NCI-H524 treated with DMSO at 0.1 percent for 48 hours (cell line): ENCODE data around the gene C1orf50.
"Not testable (repeated sequence)": the region's sequence is repeated elsewhere in the genome, so short reads cannot be mapped to it uniquely, and the experiment has no call there.

Experiments
- DNase-seq: peaks from one replicate; lab custom pipeline; 2025; lab: John Stamatoyannopoulos, UW

C1orf50 gene

GRCh38 chr1:42766741-42767509 lies at the start of gene C1orf50, which contains the start of gene P3H1:
Gene C1orf50 (plus strand): TSS chr1:42767249. CDS start chr1:42767312, 63 bp downstream.
Gene P3H1 (minus strand): TSS chr1:42767028. CDS start chr1:42766971, 57 bp downstream.
- peak; percentile 85 for DNase-seq

GRCh38 chr1:42720868-42721267 lies 46.2 kb upstream of the C1orf50 start:
- DNase-seq = no peak

- DNase-seq = no peak
Observed at GRCh38 chr1:42721926-42722325, 45.1 kb upstream of the C1orf50 start.

- not testable (repeated sequence) for DNase-seq
Observed at GRCh38 chr1:42722403-42722802, 44.6 kb upstream of the C1orf50 start.

GRCh38 chr1:42723511-42723910 lies 43.5 kb upstream of the C1orf50 start:
- no peak for DNase-seq

GRCh38 chr1:42725820-42726219 lies 41.2 kb upstream of the C1orf50 start:
- DNase-seq = not testable (repeated sequence)

- DNase-seq = no peak
Observed at GRCh38 chr1:42730002-42730401, 37.0 kb upstream of the C1orf50 start.

GRCh38 chr1:42730988-42731387 lies 36.1 kb upstream of the C1orf50 start:
- DNase-seq = no peak

GRCh38 chr1:42731585-42731984 lies 35.5 kb upstream of the C1orf50 start:
- DNase-seq = no peak

GRCh38 chr1:42732126-42732680 lies 34.8 kb upstream of the C1orf50 start:
- no peak for DNase-seq

GRCh38 chr1:42733415-42734200 lies 33.4 kb upstream of the C1orf50 start:
- no peak for DNase-seq

GRCh38 chr1:42734201-42735035 lies 32.6 kb upstream of the C1orf50 start:
- DNase-seq = no peak

- DNase-seq = no peak
Observed at GRCh38 chr1:42735056-42735455, 32.0 kb upstream of the C1orf50 start.

GRCh38 chr1:42735477-42736105 lies 31.5 kb upstream of the C1orf50 start:
- DNase-seq = no peak

GRCh38 chr1:42736152-42736551 lies 30.9 kb upstream of the C1orf50 start:
- DNase-seq = no peak

- no peak for DNase-seq
Observed at GRCh38 chr1:42736571-42737200, 30.4 kb upstream of the C1orf50 start.

- DNase-seq = no peak
Observed at GRCh38 chr1:42737257-42737656, 29.8 kb upstream of the C1orf50 start.

- no peak for DNase-seq
Observed at GRCh38 chr1:42737986-42738677, 28.9 kb upstream of the C1orf50 start.

- DNase-seq = no peak
Observed at GRCh38 chr1:42738678-42739226, 28.3 kb upstream of the C1orf50 start.
